Right atrium auricular region (tissue), 2 donors: ENCODE results near the gene FCER2. TPM values are rescaled to one million over a fixed set of nuclear protein-coding genes. Genes with fewer than 3 reads are reported as not detected.

ENCODE experiments used
- DNase-seq: peaks from one replicate; pipeline ENCODE4 v3.0.0-alpha.2; 2019; ENCODE audit warnings: low spot score
- H3K27ac ChIP-seq, 2 donors: fragments of 200-600 bp; sonication (generic); 1 replicate in 1 of 2; 2 replicates in 1 of 2; pipeline ENCODE4 v1.5.1; 2016 to 2019
- H3K27me3 ChIP-seq, 2 donors: fragments of 200-600 bp; sonication (generic); one replicate each; pipeline versions ENCODE4 v1.5.1 to v1.6.0; 2017 to 2019
- H3K36me3 ChIP-seq: fragments of 200-600 bp; sonication (generic); one replicate; pipeline ENCODE4 v1.5.1; 2016
- H3K4me1 ChIP-seq, 2 donors: fragments of 200-600 bp; sonication (generic); one replicate each; pipeline versions ENCODE4 v1.5.1 to v1.6.0; 2017 to 2019
- H3K4me3 ChIP-seq, 2 donors: fragments of 200-600 bp; sonication (generic); 1 replicate in 1 of 2; 2 replicates in 1 of 2; pipeline ENCODE4 v1.5.1; 2017 to 2019; ENCODE audit warnings: mild to moderate bottlenecking in 1 of 2, moderate library complexity in 1 of 2
- H3K9me3 ChIP-seq, 2 donors: fragments of 200-600 bp; sonication (generic); one replicate each; pipeline ENCODE4 v1.5.1; 2019
- CTCF ChIP-seq, 2 donors: fragments of 200-600 bp; sonication (generic); IDR thresholded peaks; one replicate each; pipeline ENCODE4 v1.5.1; 2019; ENCODE audit warnings: antibody characterized with exemption in 2 of 2
- total RNA-seq, 2 donors: library from RNA; depleted of rRNA; stranded (reverse); fragments of >200 nt; gene quantifications; one replicate each; pipeline ENCODE4 v1.1.0, GENCODE V29; 2016

Gene FCER2
- total RNA-seq, 2 donors from 2014 or later, result not detected

GRCh38 chr19:7722231-7722651 lies 20.3 kb upstream of the FCER2 start:
- Histone ChIP-seq H3K27ac (no peak overlapping the region), H3K4me1 (no peaks in the 10 kb centered on the region), H3K27me3 (no peaks in the 10 kb centered on the region), H3K4me3 (no peak overlapping the region), H3K36me3 (no peaks in the 10 kb centered on the region), H3K9me3 (no peaks in the 10 kb centered on the region)
- no peak for DNase-seq
- no peak for TF ChIP-seq CTCF (IDR thresholded peaks at IDR 0.05)

GRCh38 chr19:7720351-7720750 lies 18.4 kb upstream of the FCER2 start:
- Histone ChIP-seq H3K4me1 (no peaks in the 10 kb centered on the region), H3K36me3 (no peaks in the 10 kb centered on the region), H3K9me3 (peaks cover 0 to 8% of the 10 kb centered on the region in 2 donors), H3K4me3 (no peak overlapping the region), H3K27me3 (no peaks in the 10 kb centered on the region), H3K27ac (no peak overlapping the region)
- DNase-seq, result no peak
- TF ChIP-seq CTCF (IDR thresholded peaks at IDR 0.05), result no peak

GRCh38 chr19:7718668-7719067 lies 16.7 kb upstream of the FCER2 start:
- Histone ChIP-seq H3K27me3 (no peaks in the 10 kb centered on the region), H3K9me3 (peaks cover 0 to 8% of the 10 kb centered on the region in 2 donors), H3K27ac (no peak overlapping the region), H3K36me3 (no peaks in the 10 kb centered on the region), H3K4me3 (no peak overlapping the region), H3K4me1 (no peaks in the 10 kb centered on the region)
- no peak for TF ChIP-seq CTCF (IDR thresholded peaks at IDR 0.05)
- DNase-seq, result no peak

GRCh38 chr19:7716762-7717161 lies 14.8 kb upstream of the FCER2 start:
- Histone ChIP-seq H3K4me3 (no peak overlapping the region), H3K27ac (no peak overlapping the region), H3K27me3 (no peaks in the 10 kb centered on the region), H3K4me1 (no peaks in the 10 kb centered on the region), H3K9me3 (peaks cover 0 to 8% of the 10 kb centered on the region in 2 donors), H3K36me3 (no peaks in the 10 kb centered on the region)
- no peak for TF ChIP-seq CTCF (IDR thresholded peaks at IDR 0.05)
- no peak for DNase-seq

GRCh38 chr19:7715671-7716070 lies 13.7 kb upstream of the FCER2 start:
- H3K36me3 ChIP-seq, result no peaks in the 10 kb centered on the region
- TF ChIP-seq CTCF (IDR thresholded peaks at IDR 0.05), result no peak
- H3K9me3 ChIP-seq, result peaks cover 0 to 8% of the 10 kb centered on the region in 2 donors

GRCh38 chr19:7710616-7711015 lies 8.7 kb upstream of the FCER2 start:
- Histone ChIP-seq H3K9me3 (no peaks in the 10 kb centered on the region), H3K36me3 (no peaks in the 10 kb centered on the region), H3K4me3 (no peak overlapping the region), H3K4me1 (no peaks in the 10 kb centered on the region), H3K27ac (no peak overlapping the region), H3K27me3 (no peaks in the 10 kb centered on the region)
- no peak for TF ChIP-seq CTCF (IDR thresholded peaks at IDR 0.05)
- no peak for DNase-seq

More at GRCh38 chr19:7715671-7716070, 13.7 kb upstream of the FCER2 start:
- no peaks in the 10 kb centered on the region for H3K27me3 ChIP-seq
- DNase-seq, result no peak
- no peak overlapping the region for H3K27ac ChIP-seq
- no peak overlapping the region for H3K4me3 ChIP-seq
- no peaks in the 10 kb centered on the region for H3K4me1 ChIP-seq
